ENCODE data around the gene CACNB1.

CACNB1 gene

GRCh38 chr17:39123627-39124026, 73.8 kb downstream of the CACNB1 start:
- no peak for DNase-seq (ENCODE audit: low read depth)

Data from amniotic epithelial cell (primary cell).